ENCODE data around the gene PLS3. TPM values are rescaled to one million over a fixed set of nuclear protein-coding genes. Genes with fewer than 3 reads are reported as not detected.

Gene PLS3
- total RNA-seq, 4 donors from 2014 or later: 129 to 268 (median 174) TPM

DNA sequence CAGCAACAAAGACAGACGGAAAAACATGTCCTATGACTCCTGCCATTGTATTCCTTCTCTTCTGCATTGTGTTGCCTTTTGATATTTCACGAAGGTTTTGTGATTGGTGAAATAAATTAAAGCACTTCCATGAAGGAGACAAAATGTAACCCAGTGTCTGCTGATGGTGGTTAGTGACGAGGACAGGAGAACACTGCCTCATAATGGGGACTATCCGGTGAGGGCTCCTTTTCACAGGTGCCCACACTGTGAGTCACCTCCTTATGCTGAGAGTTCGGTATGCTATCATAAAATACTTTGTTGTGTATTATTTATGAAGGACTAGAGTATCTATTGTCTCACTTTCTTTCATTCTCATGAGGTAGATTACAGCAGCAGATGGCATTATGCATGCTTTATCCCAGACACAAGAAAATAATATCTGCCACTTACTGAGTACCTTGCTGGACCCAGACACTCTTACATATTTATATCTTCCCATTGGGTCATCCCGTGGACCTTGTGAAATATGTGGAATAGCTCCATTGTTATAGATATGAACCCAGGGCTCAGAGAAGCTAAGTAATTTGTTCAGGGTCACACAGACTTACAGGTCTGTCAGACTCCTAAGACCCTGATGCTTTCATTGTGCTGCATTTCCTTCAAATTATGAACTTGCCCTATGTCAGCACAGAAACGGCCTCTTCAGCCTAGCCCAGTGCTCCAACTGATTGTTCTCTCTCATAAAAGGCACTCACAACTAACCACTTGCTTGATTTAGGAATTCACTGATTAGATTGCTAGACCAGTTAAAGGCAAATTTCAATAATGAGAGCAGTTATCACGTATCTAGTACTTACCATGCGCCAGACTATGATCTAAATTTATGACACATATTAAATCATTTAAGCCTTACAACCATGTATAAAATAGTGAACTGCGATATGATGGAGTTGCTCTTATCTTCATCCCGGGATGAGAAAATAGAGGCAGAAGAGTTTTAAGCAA is 31.2 kb downstream of the PLS3 start:
- TF ChIP-seq POLR2A (IDR thresholded peaks at IDR 0.05) (no peak), CTCF (IDR thresholded peaks at IDR 0.05) (no peak)
- Histone ChIP-seq H3K4me1 (peaks cover 0 to 7% of the 10 kb centered on the region in 2 donors), H3K9me3 (no peaks in the 10 kb centered on the region), H3K27me3 (no peaks in the 10 kb centered on the region), H3K36me3 (no peaks in the 10 kb centered on the region), H3K27ac (peak overlapping the region; percentile 53 to 78), H3K4me3 (no peak overlapping the region)
- no peak for DNase-seq
- intact Hi-C loops (cut with DNase I; ENCODE audit: low total_unique reads): no loop called here

GRCh38 chrX:115592997-115593734 is 32.2 kb downstream of the PLS3 start:
- Histone ChIP-seq H3K27ac (peak overlapping the region; percentile 53 to 78), H3K27me3 (no peaks in the 10 kb centered on the region)

GRCh38 chrX:115595049-115595448 is 34.1 kb downstream of the PLS3 start:
- Histone ChIP-seq H3K4me3 (peak overlapping the region in 1 of 2 donors; percentile 11), H3K36me3 (no peaks in the 10 kb centered on the region), H3K27me3 (no peaks in the 10 kb centered on the region), H3K9me3 (no peaks in the 10 kb centered on the region), H3K4me1 (no peaks in the 10 kb centered on the region), H3K27ac (peak overlapping the region; percentile 53 to 78)
- no peak for TF ChIP-seq POLR2A (IDR thresholded peaks at IDR 0.05)
- TF ChIP-seq CTCF (IDR thresholded peaks at IDR 0.05): no peak
- DNase-seq: no peak
- intact Hi-C loops (cut with DNase I; ENCODE audit: low total_unique reads): no loop called here

More at GRCh38 chrX:115592997-115593734, 32.2 kb downstream of the PLS3 start:
- TF ChIP-seq CTCF (IDR thresholded peaks at IDR 0.05): no peak
- no peak for TF ChIP-seq POLR2A (IDR thresholded peaks at IDR 0.05)
- intact Hi-C loops (cut with DNase I; ENCODE audit: low total_unique reads): no loop called here
- no peaks in the 10 kb centered on the region for H3K36me3 ChIP-seq
- H3K4me1 ChIP-seq: peaks cover 0 to 7% of the 10 kb centered on the region in 2 donors
- DNase-seq: no peak
- H3K9me3 ChIP-seq: no peaks in the 10 kb centered on the region
- H3K4me3 ChIP-seq: peak overlapping the region in 1 of 2 donors; percentile 11

DNA sequence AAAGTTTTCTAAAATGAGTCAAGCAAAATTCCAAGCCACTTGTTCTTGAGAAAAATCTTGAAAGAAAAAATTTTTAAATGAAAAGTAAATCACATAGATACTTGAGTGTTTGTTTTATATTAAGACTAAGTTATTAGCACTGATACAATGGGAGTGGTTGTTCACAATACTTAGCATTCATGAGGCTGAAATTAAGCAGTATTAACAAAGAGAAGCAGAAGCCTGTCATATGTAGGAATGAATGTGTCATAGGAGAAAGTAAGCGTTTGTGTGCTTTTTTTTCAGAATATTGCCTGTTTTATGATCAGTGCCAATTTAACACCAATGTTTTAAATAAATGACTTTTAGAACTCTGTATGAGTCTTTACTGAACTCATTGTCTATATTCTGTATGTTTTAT is 37.6 kb downstream of the PLS3 start:
- H3K9me3 ChIP-seq: no peaks in the 10 kb centered on the region
- no peaks in the 10 kb centered on the region for H3K36me3 ChIP-seq
- TF ChIP-seq CTCF (IDR thresholded peaks at IDR 0.05): no peak
- no peak for TF ChIP-seq POLR2A (IDR thresholded peaks at IDR 0.05)
- no peak overlapping the region for H3K4me3 ChIP-seq
- no peak for DNase-seq
- intact Hi-C loops (cut with DNase I; ENCODE audit: low total_unique reads): no loop called here
- H3K27me3 ChIP-seq: no peaks in the 10 kb centered on the region
- H3K4me1 ChIP-seq: no peaks in the 10 kb centered on the region
- H3K27ac ChIP-seq: no peak overlapping the region
